ACHN (cell line): ENCODE measurements around the gene ZBED3.
"Not testable (repeated sequence)": the region's sequence is repeated elsewhere in the genome, so short reads cannot be mapped to it uniquely, and the experiment has no call there.

ENCODE experiments used
- DNase-seq: peaks from one replicate; pipeline ENCODE4 v3.0.0-alpha.2; 2015
- in situ Hi-C: cut with HindIII; loops from 2 replicates; pipeline ENCODE4 v1.10.0; 2017; ENCODE audit warnings: low sequenced_read_pairs, low pct_ligation_motif_present, low pct_unique_long_range_greater_than_20kb

ZBED3 gene, protein sequence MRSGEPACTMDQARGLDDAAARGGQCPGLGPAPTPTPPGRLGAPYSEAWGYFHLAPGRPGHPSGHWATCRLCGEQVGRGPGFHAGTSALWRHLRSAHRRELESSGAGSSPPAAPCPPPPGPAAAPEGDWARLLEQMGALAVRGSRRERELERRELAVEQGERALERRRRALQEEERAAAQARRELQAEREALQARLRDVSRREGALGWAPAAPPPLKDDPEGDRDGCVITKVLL

GRCh38 chr5:77086689-77087483 lies at the start of gene ZBED3:
TSS of gene ZBED3 (minus strand) at chr5:77087285. CDS start at chr5:77077878, 9,407 bp downstream.
- in situ Hi-C loops, result no loop called here
- peak; percentile 88 for DNase-seq

DNA sequence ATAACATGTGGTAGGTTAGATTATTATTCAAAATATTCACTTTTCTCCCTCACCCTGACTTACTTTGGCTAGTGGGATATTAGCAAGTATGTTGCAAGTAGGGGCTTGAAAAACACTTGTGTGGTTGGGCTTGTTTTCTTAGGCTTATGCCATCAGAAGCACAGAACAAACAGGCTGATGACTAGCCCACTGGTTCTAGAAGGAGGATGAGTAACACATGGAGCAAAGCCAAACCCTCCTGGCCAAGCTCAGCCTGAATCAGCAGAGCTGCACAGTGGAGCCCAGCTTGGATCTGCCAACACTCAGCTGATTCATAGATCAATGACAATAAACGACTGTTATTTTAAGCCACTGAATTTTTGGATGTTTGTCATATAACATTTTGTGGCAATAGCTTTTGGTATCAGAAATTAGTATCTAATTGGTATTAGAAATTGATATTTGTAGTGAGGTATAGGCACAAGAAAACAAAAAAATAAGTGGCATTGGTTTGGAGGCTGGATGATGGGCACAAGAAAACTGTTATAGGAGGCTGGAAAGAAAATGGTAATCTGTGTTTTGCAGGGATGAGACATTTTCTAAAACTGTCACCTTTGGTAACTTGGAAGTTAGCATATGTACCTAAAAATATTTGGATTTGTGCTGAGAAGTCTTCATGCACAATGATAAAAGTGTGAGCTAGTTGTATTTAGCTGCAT lies 46.1 kb upstream of the ZBED3 start:
- in situ Hi-C loops, result no loop called here
- DNase-seq, result peak; percentile 88

GRCh38 chr5:77131361-77131760 lies 44.3 kb upstream of the ZBED3 start:
- in situ Hi-C loops, result no loop called here
- DNase-seq, result no peak

DNA sequence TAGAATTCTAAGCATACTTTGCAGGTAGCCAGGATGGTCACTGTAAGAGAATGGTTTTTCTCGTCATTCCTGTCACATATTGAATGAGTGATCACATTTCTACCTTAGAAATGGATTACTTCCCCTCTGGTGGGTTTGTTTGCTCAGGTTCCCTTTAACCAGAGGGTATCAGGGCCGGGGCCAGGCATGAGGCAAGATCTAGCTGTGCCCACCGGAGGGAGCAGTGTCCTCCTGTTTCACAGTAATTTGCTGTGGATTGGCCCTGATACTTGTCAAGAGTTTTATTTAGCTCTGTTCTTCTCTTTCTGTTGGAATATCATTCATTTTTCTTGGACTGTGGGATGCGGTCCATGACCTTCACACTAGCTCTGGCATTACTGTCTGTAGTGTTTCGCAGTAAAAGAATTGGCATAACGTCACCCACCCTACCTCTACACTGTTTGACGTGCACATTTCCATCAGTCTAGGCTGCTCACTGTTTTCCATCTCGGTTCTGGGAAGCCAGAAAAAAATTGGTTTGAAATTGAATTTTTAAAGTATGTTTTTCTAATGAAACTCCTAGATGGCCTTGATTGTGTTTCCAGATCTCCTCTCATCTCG lies 42.4 kb upstream of the ZBED3 start:
- in situ Hi-C loops, result no loop called here
- peak; percentile 35 for DNase-seq

DNA sequence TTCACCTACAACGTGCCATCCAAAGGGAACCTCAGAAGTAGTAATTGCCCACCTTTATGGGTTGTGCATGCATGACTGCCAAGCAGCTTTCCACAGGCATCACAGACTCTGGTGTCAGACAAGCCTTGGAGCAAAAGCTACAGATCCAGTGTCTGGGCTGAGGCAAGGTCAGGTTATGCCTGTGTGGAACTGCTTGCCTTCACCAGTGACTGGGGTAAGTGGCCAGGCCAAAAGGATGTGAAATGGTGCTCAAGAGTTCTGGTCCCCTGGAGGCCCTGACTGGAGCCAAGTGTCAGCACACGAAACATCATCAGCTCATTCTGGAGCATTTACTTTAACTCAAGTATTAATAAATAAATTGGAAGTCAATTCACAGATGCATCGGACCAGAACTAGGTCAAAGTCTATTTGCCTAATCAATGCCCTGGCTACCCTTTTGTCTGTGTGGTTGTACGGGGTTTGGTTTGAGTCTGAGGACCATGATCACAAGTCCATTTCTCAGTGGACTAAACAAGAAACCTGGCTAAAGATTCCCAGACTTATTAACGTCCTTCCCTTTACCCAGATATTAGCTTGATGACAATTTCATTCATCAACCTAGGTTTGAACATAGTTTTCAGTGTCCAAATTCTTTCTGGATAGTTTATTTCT lies 41.5 kb upstream of the ZBED3 start:
- DNase-seq, result no peak
- in situ Hi-C loops, result no loop called here

GRCh38 chr5:77123057-77123456 lies 36.0 kb upstream of the ZBED3 start:
- no peak for DNase-seq
- in situ Hi-C loops, result no loop called here

- DNase-seq, result no peak
- in situ Hi-C loops, result no loop called here
Observed at GRCh38 chr5:77120706-77121105, 33.6 kb upstream of the ZBED3 start.

GRCh38 chr5:77120086-77120485 lies 33.0 kb upstream of the ZBED3 start:
- no peak for DNase-seq
- in situ Hi-C loops, result no loop called here

DNA sequence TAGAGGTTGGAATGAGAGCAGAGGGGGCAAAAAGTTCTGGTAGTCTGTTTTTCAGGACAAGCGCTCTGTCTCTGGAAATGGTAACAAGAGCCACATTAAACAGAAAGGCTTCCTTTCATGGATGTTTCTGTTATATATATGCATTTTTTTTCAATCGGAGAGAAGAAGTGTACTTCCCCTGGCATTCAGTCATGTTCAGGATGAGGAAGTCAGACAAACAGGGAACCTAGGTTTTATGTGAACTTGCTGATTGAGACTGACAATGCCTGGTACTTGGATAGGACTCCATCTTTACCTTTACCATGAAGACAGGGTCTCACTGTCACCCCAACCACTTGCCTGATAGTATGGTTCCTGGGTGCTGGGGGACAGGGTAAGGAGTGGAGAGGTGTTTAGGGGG lies 30.1 kb upstream of the ZBED3 start:
- in situ Hi-C loops, result no loop called here
- no peak for DNase-seq

DNA sequence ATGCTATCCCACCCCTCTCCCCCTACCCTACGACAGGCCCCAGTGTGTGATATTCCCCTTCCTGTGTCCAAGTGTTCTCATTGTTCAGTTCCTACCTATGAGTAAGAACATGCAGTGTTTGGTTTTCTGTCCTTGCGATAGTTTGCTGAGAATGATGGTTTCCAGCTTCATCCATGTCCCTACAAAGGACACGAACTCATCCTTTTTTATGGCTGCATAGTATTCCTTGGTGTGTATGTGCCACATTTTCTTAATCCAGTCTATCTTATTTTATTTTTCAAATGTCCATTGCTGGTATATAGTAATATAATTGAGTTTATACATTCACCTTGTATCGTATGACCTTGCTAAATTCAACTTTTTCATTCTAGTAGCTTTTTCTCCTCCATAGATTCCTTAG lies 19.9 kb upstream of the ZBED3 start:
- DNase-seq, in situ Hi-C loops: not testable (repeated sequence)

GRCh38 chr5:77104813-77105212 lies 17.7 kb upstream of the ZBED3 start:
- in situ Hi-C loops, result no loop called here
- no peak for DNase-seq

DNA sequence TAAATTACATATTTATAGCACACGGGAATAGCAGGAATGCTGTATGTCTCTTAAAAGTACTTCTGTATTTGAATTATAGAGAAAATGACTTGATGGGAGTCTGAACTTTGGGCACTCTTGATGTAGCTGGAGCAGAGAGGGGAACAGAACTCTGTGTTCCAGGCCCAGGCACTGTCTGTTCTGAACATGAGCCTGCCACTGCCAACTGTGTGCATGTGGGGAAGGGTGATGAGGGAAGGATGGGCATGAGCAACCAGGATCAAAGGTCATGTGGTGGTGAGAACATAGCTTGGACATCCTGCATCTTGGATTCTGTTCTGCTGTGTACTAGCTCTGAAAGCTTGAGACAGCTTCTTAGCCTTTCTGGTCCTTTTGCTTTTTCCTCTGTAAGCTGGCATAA lies 16.4 kb upstream of the ZBED3 start:
- in situ Hi-C loops, result no loop called here
- DNase-seq, result no peak

GRCh38 chr5:77102549-77102948 lies 15.5 kb upstream of the ZBED3 start:
- no peak for DNase-seq
- in situ Hi-C loops, result no loop called here

GRCh38 chr5:77101298-77101697 lies 14.2 kb upstream of the ZBED3 start:
- in situ Hi-C loops, result no loop called here
- DNase-seq, result peak; percentile 22

GRCh38 chr5:77095189-77095588 lies 8.1 kb upstream of the ZBED3 start:
- DNase-seq, result no peak
- in situ Hi-C loops, result no loop called here

- in situ Hi-C loops, result no loop called here
- peak; percentile 55 for DNase-seq
Observed at GRCh38 chr5:77087484-77088261, 588 bp upstream of the ZBED3 start.

- in situ Hi-C loops, result no loop called here
- DNase-seq, result no peak
Observed at GRCh38 chr5:77086368-77086688, 757 bp downstream of the ZBED3 start.

DNA sequence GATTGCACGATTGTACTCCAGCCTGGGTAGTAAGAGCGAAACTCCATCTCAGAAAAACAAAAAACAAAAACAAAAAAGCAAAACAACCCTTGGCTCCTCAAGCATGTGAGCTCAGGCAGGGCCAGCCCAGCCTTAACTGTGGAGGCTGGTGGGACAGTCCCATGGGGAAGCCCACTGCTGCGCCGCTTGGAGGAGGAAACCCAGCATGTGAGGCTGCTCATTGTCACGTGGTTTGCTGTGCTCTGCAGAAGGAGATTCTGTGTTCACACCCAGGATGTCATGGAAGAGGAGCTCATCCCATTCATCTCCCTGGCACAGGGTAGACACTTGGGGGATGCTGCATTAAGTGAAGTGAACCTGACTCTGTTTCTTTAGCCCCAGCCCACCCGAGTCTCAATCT lies 4.0 kb downstream of the ZBED3 start:
- in situ Hi-C loops, result no loop called here
- DNase-seq, result no peak
